22Rv1 (cell line): ENCODE measurements around the gene DIPK1B.

Experiments
- H3K27ac ChIP-seq: fragments of 450-650 bp; 2 replicates; pipeline ENCODE4 v1.5.1; 2017
- ZFX ChIP-seq: fragments of 450-650 bp; IDR thresholded peaks from 2 replicates; pipeline ENCODE4 v1.6.1; 2017; ENCODE audit warnings: antibody characterized with exemption, borderline replicate concordance
- TF ChIP-seq, protein P1 (sequence below): fragments of 450-650 bp; IDR thresholded peaks from 2 replicates; pipeline ENCODE4 v1.5.1; 2017; ENCODE audit warnings: mild to moderate bottlenecking

Gene DIPK1B

DNA sequence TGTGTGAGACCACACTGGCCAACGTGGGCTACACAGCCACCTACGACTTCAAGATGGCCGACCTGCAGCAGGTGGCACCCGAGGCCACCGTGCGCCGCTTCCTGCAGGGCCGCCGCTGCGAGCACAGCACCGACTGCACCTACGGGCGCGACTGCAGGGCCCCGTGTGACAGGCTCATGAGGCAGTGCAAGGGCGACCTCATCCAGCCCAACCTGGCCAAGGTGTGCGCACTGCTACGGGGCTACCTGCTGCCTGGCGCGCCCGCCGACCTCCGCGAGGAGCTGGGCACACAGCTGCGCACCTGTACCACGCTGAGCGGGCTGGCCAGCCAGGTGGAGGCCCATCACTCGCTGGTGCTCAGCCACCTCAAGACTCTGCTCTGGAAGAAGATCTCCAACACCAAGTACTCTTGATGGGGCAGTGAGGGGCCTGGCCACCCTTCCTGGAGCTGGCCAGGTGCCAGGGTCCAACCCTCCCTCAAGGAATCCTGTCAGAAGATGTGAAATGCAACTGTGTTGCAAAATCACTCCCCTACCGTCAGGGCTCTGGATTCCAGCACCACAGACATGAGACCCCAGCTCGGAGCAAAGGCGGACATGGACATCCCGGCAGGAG lies 11.1 kb downstream of the DIPK1B start:
- TF ChIP-seq ZFX: no peak
- H3K27ac ChIP-seq: peak overlapping the region; percentile 85

DNA sequence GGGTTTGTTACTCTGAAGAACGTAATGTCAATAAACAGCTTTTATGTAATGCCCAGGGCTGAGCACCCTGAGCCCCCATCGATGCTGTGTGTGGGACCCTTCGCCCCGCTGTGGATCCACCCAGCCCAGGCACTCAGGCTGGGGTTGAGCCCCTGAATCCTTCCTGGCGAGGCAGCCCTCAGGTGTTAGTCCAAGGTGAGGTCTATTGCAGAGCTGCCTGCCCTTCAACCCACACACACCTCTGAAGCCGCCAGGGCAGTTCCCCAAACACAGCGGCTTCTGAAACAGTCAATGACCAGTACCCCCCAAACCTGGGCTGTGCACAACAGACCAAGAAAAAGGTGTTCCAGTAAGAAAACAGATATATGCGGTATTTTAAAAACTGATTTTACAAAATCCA lies 11.6 kb downstream of the DIPK1B start:
- no peak for TF ChIP-seq ZFX
- TF ChIP-seq, protein P1, sequence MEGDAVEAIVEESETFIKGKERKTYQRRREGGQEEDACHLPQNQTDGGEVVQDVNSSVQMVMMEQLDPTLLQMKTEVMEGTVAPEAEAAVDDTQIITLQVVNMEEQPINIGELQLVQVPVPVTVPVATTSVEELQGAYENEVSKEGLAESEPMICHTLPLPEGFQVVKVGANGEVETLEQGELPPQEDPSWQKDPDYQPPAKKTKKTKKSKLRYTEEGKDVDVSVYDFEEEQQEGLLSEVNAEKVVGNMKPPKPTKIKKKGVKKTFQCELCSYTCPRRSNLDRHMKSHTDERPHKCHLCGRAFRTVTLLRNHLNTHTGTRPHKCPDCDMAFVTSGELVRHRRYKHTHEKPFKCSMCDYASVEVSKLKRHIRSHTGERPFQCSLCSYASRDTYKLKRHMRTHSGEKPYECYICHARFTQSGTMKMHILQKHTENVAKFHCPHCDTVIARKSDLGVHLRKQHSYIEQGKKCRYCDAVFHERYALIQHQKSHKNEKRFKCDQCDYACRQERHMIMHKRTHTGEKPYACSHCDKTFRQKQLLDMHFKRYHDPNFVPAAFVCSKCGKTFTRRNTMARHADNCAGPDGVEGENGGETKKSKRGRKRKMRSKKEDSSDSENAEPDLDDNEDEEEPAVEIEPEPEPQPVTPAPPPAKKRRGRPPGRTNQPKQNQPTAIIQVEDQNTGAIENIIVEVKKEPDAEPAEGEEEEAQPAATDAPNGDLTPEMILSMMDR: no peak
- peak overlapping the region; percentile 85 for H3K27ac ChIP-seq

DNA sequence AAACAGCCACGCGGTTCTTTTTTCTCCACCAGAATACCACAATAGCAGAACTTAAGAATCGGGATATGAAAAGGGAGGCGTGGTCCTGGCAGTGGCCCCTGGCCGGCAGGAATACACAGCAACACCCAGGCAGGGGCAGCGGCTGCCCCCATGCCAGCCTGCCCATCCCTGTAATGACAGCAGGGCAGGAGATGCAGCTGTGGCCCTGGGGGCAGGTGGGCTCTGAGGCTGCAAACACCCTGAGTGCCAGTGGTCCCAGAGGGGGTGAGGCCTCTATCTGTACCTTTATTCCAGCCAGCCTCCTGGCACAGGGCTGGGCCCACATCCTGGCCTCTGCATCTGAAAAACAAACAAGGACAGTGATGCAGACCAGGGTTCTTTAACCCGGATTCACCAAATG lies 12.4 kb downstream of the DIPK1B start:
- peak overlapping the region; percentile 85 for H3K27ac ChIP-seq
- TF ChIP-seq, protein P1: no peak
- no peak for TF ChIP-seq ZFX

DNA sequence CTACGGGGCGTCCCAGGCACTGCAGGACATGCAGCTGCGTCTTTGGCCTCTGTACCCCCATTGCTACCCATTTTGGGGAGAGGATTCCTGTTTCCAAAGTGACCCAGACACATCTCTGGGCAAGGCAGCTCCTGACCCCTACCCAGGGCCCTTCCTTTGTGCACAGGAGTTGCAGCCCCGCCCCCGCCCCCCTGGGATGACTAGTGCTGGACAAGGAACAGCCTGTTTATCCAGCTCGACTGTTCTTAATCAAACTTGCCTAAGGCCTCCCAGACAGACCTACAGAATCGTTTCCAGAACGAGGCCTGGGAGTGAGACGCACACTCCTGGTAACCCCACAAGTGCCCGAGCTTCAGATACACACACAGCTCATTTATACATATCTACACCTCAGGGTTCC lies 13.2 kb downstream of the DIPK1B start:
- H3K27ac ChIP-seq: peak overlapping the region; percentile 85
- TF ChIP-seq, protein P1: no peak
- TF ChIP-seq ZFX: no peak

DNA sequence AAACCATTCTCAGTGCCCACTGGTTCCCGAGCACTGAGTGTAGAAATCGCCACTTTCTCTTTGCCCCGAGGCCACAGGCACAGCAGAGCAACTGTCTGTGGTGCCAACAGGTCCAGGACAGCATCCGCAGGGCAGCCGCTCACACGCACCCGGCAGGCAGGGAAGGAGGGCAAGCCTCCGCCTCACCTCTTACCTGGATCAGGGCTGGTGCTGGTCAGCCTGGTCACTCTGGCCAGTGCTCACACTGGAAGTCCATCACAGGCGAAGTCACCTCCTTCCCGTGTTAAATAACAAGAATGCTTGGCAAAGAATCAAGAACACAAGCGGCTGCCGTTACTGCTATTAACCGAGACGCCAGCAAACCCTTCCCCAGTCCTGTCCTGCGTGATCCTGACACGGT lies 13.7 kb downstream of the DIPK1B start:
- H3K27ac ChIP-seq: peak overlapping the region; percentile 85
- TF ChIP-seq ZFX: no peak
- TF ChIP-seq, protein P1: no peak

DNA sequence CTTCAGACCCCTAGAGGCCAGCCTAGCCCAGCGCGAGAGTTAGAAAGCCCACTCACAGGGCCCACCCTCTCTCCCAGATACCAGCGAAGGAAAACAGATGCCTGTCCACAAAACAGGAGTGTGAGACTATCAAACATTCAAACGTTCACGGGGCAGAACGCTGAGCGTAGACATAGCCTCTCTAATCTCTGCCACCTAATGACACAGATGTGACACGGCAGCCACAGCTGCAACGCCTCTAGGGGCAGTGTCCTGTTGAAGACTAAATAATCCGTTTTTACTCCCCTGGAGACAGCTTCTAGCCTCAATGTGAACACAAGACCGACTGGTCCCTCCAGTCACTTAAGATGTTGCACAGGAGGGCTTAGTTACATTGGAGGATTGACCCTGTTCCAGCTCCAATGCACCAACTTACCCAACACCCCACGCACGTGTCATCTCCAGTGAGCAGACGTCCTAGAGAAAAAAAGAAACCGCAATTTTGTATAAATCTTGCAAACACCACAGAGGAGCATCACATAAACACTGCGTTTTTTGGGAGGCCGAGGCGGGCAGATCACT lies 14.3 kb downstream of the DIPK1B start:
- no peak for TF ChIP-seq ZFX
- TF ChIP-seq, protein P1: peak; percentile 81

DNA sequence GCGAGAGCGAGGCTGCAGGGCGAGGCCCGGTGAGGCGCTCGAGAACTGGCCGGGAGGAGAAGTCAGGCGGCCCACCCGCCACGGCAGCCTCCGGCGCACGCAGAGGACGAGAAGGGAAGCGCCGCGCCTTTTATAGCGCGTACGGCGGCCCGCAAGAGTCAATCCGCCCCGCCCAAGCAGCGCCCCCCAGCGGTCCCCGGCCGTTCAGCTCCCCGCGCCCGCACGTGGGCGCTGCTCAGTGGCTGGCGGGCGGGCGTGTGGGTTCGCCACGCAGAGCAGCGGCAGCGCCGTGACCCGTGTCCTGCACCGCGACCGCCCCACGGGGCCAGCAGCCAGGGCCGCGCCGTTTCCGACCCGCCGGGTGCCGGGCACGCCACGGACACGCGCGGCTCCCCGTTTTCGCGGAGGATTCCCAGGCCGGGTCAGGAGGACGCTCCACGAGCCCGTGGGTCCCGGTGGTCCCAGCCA lies 15.7 kb downstream of the DIPK1B start:
- H3K27ac ChIP-seq: peak overlapping the region; percentile 85
- no peak for TF ChIP-seq ZFX
- TF ChIP-seq, protein P1: peak; percentile 96

More for the DNA sequence above, 14.3 kb downstream of the DIPK1B start:
- H3K27ac ChIP-seq: peak overlapping the region; percentile 85
